ENCODE measurements around the gene LSM14A.
"Not testable (repeated sequence)": the region's sequence is repeated elsewhere in the genome, so short reads cannot be mapped to it uniquely, and the experiment has no call there.

The LSM14A gene

GRCh38 chr19:34215666-34216038 lies 43.3 kb downstream of the LSM14A start:
- H3K9me3 ChIP-seq (ENCODE audit: low read length), result no peaks in the 10 kb centered on the region
- no peaks in the 10 kb centered on the region for H3K27me3 ChIP-seq (ENCODE audit: insufficient read depth, low read length)
- no peak overlapping the region for H3K4me3 ChIP-seq (ENCODE audit: low read length)
- no peak overlapping the region for H2AFZ ChIP-seq (ENCODE audit: low read depth, low read length)
- no peaks in the 10 kb centered on the region for H3K4me1 ChIP-seq (ENCODE audit: insufficient read depth, low read length)
- peaks cover 68% of the 10 kb centered on the region for H3K36me3 ChIP-seq (ENCODE audit: insufficient read depth, low read length)

GRCh38 chr19:34216745-34217219 lies 44.5 kb downstream of the LSM14A start:
- H3K36me3 ChIP-seq (ENCODE audit: insufficient read depth, low read length), result peaks cover 72% of the 10 kb centered on the region

DNA sequence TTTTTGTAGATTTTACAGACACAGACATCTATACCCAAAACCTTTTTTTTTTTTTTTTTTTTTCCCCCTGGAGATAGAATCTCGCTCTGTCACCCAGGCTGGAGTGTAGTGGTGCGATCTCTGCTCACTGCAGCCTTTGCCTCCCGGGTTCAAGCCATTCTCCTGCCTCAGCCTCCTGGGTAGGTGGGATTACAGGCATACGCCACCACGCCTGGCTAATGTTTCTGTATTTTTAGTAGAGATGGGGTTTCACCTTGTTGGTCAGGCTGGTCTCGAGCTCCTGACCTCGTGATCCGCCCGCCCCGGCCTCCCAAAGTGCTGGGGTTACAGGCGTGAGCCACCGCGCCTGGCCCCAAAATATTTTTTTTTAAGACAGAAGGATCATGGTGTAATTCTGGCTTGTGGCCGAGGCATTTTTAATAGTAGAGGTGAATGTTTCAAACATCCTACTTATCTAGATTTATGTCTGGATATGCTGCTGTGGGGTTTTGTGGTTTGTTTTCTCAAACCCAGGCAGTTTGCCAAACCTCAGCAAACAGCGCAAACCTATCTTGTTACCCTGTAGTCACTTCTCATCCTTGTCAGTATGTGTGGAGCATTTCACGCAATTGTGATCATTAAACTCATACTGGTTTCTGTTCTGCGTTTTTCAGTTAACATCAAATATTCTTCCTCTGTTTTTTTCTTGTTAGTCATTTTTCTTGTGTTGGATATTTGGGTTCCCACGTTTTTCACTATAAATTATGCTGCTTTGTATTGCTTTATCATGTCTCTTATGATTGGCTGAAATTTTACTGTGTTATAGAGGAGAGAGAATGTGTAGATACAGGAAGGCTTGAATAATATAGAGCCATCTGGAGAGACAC lies 45.9 kb downstream of the LSM14A start:
- no peak overlapping the region for H2AFZ ChIP-seq (ENCODE audit: low read depth, low read length)
- H3K9me3 ChIP-seq (ENCODE audit: low read length), result no peaks in the 10 kb centered on the region
- no peaks in the 10 kb centered on the region for H3K4me1 ChIP-seq (ENCODE audit: insufficient read depth, low read length)

More at GRCh38 chr19:34216745-34217219, 44.5 kb downstream of the LSM14A start:
- not testable (repeated sequence) for H3K9me3 ChIP-seq (ENCODE audit: low read length); H3K4me1 ChIP-seq (ENCODE audit: insufficient read depth, low read length); H3K4me3 ChIP-seq (ENCODE audit: low read length); H3K27me3 ChIP-seq (ENCODE audit: insufficient read depth, low read length); H2AFZ ChIP-seq (ENCODE audit: low read depth, low read length)

DNA sequence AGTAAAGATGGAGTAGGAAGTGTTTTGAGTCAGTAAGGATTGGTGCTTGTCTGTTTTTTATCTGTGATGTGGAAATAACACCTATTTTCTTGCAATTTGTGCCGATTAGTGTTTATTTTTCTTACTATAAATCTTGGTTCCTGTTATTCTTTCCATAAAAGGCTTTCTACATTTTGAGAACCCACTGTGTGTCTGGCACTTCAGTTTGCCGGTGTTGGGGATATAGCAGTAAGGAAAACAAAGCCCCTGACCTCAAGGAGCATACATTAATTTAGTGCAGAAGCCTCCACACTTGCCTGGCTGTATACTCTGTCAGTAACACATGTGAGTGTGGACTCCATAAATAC lies 46.5 kb downstream of the LSM14A start:
- Histone ChIP-seq H3K4me3 (ENCODE audit: low read length) (no peak overlapping the region), H3K4me1 (ENCODE audit: insufficient read depth, low read length) (no peaks in the 10 kb centered on the region), H2AFZ (ENCODE audit: low read depth, low read length) (no peak overlapping the region), H3K9me3 (ENCODE audit: low read length) (no peaks in the 10 kb centered on the region), H3K36me3 (ENCODE audit: insufficient read depth, low read length) (peaks cover 73% of the 10 kb centered on the region), H3K27me3 (ENCODE audit: insufficient read depth, low read length) (no peaks in the 10 kb centered on the region)

More for the DNA sequence above, 45.9 kb downstream of the LSM14A start:
- Histone ChIP-seq H3K27me3 (ENCODE audit: insufficient read depth, low read length) (no peaks in the 10 kb centered on the region), H3K36me3 (ENCODE audit: insufficient read depth, low read length) (peaks cover 73% of the 10 kb centered on the region), H3K4me3 (ENCODE audit: low read length) (no peak overlapping the region)

DNA sequence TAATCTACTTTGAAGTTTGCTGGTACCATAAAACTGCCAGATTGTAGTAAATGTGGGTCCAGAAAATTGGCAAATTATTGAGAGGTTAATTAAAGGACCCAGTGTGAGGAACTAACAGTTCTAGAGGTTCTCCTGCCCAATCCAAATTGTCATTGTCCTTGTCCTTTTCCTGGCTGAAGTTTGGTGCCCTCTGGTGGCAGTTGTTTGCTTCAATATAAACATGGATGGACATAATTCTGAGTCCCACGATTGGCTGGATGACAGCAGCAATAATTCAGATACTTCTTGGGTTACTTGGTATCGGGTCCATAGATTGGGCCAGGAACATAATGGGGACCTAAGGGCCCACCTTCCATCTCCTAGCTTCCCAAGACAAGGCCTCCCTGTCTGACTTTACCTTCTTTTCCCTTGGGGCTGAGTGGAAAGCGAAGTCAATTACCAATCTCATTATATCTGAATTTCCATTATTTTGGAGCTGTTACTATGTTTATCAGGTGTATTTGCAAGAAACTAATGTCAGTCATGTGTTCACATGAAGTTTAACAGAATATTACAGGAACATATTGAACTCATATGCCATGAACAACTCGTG lies 48.3 kb downstream of the LSM14A start:
- Histone ChIP-seq H3K36me3 (ENCODE audit: insufficient read depth, low read length) (peaks cover 78% of the 10 kb centered on the region), H3K9me3 (ENCODE audit: low read length) (no peaks in the 10 kb centered on the region), H3K4me1 (ENCODE audit: insufficient read depth, low read length) (no peaks in the 10 kb centered on the region), H2AFZ (ENCODE audit: low read depth, low read length) (no peak overlapping the region), H3K27me3 (ENCODE audit: insufficient read depth, low read length) (no peaks in the 10 kb centered on the region), H3K4me3 (ENCODE audit: low read length) (no peak overlapping the region)

- Histone ChIP-seq H3K27me3 (ENCODE audit: insufficient read depth, low read length) (no peaks in the 10 kb centered on the region), H3K9me3 (ENCODE audit: low read length) (no peaks in the 10 kb centered on the region), H3K4me1 (ENCODE audit: insufficient read depth, low read length) (no peaks in the 10 kb centered on the region), H3K36me3 (ENCODE audit: insufficient read depth, low read length) (peaks cover 89% of the 10 kb centered on the region), H3K4me3 (ENCODE audit: low read length) (no peak overlapping the region), H2AFZ (ENCODE audit: low read depth, low read length) (no peak overlapping the region)
Measured at GRCh38 chr19:34222386-34222785, 50.1 kb downstream of the LSM14A start.

DNA sequence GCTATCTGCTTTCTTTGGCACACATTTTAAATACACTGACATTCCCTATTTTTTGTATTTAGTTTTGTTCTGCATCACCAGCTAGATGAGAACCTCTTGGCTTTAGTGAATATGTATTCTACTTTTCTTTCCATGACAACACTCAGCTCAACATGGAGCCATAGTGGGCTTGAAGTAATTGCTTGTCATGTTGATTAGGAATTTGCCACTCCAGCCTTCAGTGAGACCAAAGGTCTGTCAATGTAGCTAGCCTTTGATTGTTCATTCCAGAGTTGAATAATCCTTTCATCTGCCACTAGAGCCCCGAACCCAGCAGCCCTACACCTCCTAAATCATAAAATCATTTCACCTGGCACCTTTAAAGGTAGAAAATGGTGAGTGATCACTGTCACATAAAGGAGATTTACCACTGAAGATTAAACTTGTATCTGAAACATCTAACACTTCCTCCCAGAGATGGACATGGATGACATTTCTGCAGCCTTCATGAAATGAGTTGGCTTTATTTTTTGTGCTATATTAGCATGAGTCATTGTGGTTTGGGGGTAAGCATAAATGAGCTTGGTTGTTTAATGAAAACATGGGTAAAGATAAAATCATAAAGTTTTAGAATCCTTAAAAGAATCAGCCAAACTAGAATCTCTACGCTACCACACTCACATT lies 52.8 kb downstream of the LSM14A start:
- peaks cover 98% of the 10 kb centered on the region for H3K36me3 ChIP-seq (ENCODE audit: insufficient read depth, low read length)
- no peaks in the 10 kb centered on the region for H3K9me3 ChIP-seq (ENCODE audit: low read length)

GRCh38 chr19:34225659-34226015 lies 53.3 kb downstream of the LSM14A start:
- Histone ChIP-seq H2AFZ (ENCODE audit: low read depth, low read length) (no peak overlapping the region), H3K4me3 (ENCODE audit: low read length) (no peak overlapping the region), H3K9me3 (ENCODE audit: low read length) (no peaks in the 10 kb centered on the region), H3K4me1 (ENCODE audit: insufficient read depth, low read length) (no peaks in the 10 kb centered on the region), H3K36me3 (ENCODE audit: insufficient read depth, low read length) (peaks cover 97% of the 10 kb centered on the region), H3K27me3 (ENCODE audit: insufficient read depth, low read length) (no peaks in the 10 kb centered on the region)

More for the DNA sequence above, 52.8 kb downstream of the LSM14A start:
- no peaks in the 10 kb centered on the region for H3K27me3 ChIP-seq (ENCODE audit: insufficient read depth, low read length)
- no peak overlapping the region for H2AFZ ChIP-seq (ENCODE audit: low read depth, low read length)
- no peak overlapping the region for H3K4me3 ChIP-seq (ENCODE audit: low read length)
- no peaks in the 10 kb centered on the region for H3K4me1 ChIP-seq (ENCODE audit: insufficient read depth, low read length)

- Histone ChIP-seq H3K4me3 (ENCODE audit: low read length) (no peak overlapping the region), H3K36me3 (ENCODE audit: insufficient read depth, low read length) (peaks cover 93% of the 10 kb centered on the region), H3K9me3 (ENCODE audit: low read length) (no peaks in the 10 kb centered on the region), H2AFZ (ENCODE audit: low read depth, low read length) (no peak overlapping the region), H3K27me3 (ENCODE audit: insufficient read depth, low read length) (no peaks in the 10 kb centered on the region), H3K4me1 (ENCODE audit: insufficient read depth, low read length) (no peaks in the 10 kb centered on the region)
Measured at GRCh38 chr19:34226036-34226435, 53.7 kb downstream of the LSM14A start.

DNA sequence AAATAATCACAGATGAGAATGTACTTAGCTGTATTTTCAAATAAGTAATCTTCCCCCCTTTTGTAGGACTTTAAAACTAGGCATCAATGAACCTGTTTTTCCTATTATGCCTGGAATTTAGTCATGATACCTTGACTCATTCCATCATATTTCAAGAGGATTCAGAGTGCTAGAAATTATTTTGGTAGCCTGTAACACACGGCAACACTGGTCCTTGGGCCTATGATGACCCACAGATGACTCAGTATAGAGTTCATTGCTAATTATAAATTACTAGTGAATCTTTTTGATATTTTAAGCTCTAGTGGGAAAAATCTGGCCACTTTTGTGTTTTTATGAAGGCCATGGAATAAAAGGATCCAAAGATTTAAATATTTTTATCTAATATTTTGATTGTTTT lies 56.0 kb downstream of the LSM14A start:
- no peaks in the 10 kb centered on the region for H3K9me3 ChIP-seq (ENCODE audit: low read length)
- no peaks in the 10 kb centered on the region for H3K27me3 ChIP-seq (ENCODE audit: insufficient read depth, low read length)
- H2AFZ ChIP-seq (ENCODE audit: low read depth, low read length), result no peak overlapping the region
- H3K4me3 ChIP-seq (ENCODE audit: low read length), result no peak overlapping the region
- H3K36me3 ChIP-seq (ENCODE audit: insufficient read depth, low read length), result peaks cover 71% of the 10 kb centered on the region
- H3K4me1 ChIP-seq (ENCODE audit: insufficient read depth, low read length), result no peaks in the 10 kb centered on the region

DNA sequence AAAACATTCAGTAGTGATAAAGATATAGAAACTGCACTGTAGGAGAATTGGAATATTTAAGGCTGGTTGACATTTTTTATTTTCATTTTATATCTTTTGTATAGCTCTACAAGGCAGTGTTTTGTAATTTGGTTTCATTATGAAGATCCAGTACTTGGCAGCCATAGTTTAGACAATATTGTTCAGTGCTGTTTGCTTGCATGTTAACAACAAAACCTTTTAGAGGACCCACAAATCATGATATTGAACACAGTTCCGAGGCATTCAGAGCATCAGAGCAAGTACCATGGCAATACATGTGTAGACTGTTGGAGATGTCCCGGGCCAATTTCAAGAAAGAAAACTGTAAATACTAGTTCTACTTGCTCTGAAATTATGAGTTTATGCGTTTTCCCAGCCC lies 56.5 kb downstream of the LSM14A start:
- Histone ChIP-seq H3K9me3 (ENCODE audit: low read length) (no peaks in the 10 kb centered on the region), H2AFZ (ENCODE audit: low read depth, low read length) (no peak overlapping the region), H3K4me3 (ENCODE audit: low read length) (no peak overlapping the region), H3K27me3 (ENCODE audit: insufficient read depth, low read length) (no peaks in the 10 kb centered on the region), H3K4me1 (ENCODE audit: insufficient read depth, low read length) (no peaks in the 10 kb centered on the region), H3K36me3 (ENCODE audit: insufficient read depth, low read length) (peaks cover 66% of the 10 kb centered on the region)

DNA sequence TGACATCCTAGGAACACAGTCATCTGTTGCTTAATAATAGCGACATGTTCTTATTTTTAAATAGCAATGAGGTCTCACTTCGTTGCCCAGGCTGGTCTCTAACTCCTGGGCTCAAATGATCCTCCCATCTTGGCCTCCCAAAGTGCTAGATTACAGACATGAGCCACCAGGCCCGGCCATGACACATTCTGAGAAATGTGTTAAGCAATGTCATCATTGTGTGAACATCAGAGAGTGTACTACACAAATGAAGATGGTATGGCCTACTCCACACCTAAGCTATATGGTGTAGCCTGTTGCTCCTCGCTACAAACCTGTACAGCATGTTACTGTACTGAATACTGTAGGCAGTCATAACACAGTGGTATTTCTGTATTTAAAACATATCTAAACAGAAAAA lies 57.4 kb downstream of the LSM14A start:
- Histone ChIP-seq H2AFZ (ENCODE audit: low read depth, low read length) (no peak overlapping the region), H3K4me3 (ENCODE audit: low read length) (no peak overlapping the region), H3K36me3 (ENCODE audit: insufficient read depth, low read length) (peaks cover 58% of the 10 kb centered on the region), H3K9me3 (ENCODE audit: low read length) (no peaks in the 10 kb centered on the region), H3K27me3 (ENCODE audit: insufficient read depth, low read length) (no peaks in the 10 kb centered on the region), H3K4me1 (ENCODE audit: insufficient read depth, low read length) (no peaks in the 10 kb centered on the region)

DNA sequence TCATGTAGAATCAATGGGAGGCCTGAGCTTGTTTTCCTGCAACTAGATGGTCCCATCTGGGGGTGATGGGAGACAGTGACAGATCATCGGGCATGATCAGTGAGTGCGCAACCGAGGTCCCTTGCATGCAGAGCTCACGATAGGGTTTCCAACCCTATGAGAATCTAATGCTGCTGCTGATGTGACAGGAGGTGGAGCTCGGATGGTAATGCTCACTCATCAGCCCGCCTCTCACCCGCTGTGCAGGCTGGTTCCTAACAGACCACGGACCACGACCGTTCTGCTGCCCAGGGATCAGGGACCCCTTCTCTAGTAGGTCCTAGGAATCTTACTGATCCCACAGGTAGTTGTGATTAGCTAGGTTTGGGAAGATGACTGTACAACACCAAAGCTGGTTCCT lies 58.5 kb downstream of the LSM14A start:
- H3K36me3 ChIP-seq (ENCODE audit: insufficient read depth, low read length), result peaks cover 47% of the 10 kb centered on the region

More for the DNA sequence above, 58.5 kb downstream of the LSM14A start:
- no peaks in the 10 kb centered on the region for H3K9me3 ChIP-seq (ENCODE audit: low read length)
- no peak overlapping the region for H3K4me3 ChIP-seq (ENCODE audit: low read length)
- no peaks in the 10 kb centered on the region for H3K27me3 ChIP-seq (ENCODE audit: insufficient read depth, low read length)
- no peak overlapping the region for H2AFZ ChIP-seq (ENCODE audit: low read depth, low read length)
- H3K4me1 ChIP-seq (ENCODE audit: insufficient read depth, low read length), result no peaks in the 10 kb centered on the region

All from neuron (in vitro differentiated cells).